Measurements from ENCODE around the gene TBC1D22A. TPM values are rescaled to one million over a fixed set of nuclear protein-coding genes. Genes with fewer than 3 reads are reported as not detected.

The TBC1D22A gene
- total RNA-seq, 1 donor from 2014 or later = 33.0 TPM

- DNase-seq (ENCODE audit: low spot score) = no peak
Measured at GRCh38 chr22:47012589-47013370, 250.3 kb downstream of the TBC1D22A start.

GRCh38 chr22:47013861-47014635, 251.6 kb downstream of the TBC1D22A start:
- no peak for DNase-seq (ENCODE audit: low spot score)

GRCh38 chr22:47014636-47015345, 252.3 kb downstream of the TBC1D22A start:
- DNase-seq (ENCODE audit: low spot score) = no peak

GRCh38 chr22:47015589-47016178, 253.2 kb downstream of the TBC1D22A start:
- DNase-seq (ENCODE audit: low spot score) = no peak

- DNase-seq (ENCODE audit: low spot score) = no peak
Measured at GRCh38 chr22:47016631-47017030, 254.2 kb downstream of the TBC1D22A start.

GRCh38 chr22:47017245-47017644, 254.8 kb downstream of the TBC1D22A start:
- no peak for DNase-seq (ENCODE audit: low spot score)

GRCh38 chr22:47018010-47018910, 255.8 kb downstream of the TBC1D22A start:
- DNase-seq (ENCODE audit: low spot score) = no peak

- no peak for DNase-seq (ENCODE audit: low spot score)
Measured at GRCh38 chr22:47019012-47019790, 256.8 kb downstream of the TBC1D22A start.

- no peak for DNase-seq (ENCODE audit: low spot score)
Measured at GRCh38 chr22:47020166-47020565, 257.7 kb downstream of the TBC1D22A start.

GRCh38 chr22:47021371-47022074, 259.1 kb downstream of the TBC1D22A start:
- no peak for DNase-seq (ENCODE audit: low spot score)

GRCh38 chr22:47022075-47022473, 259.6 kb downstream of the TBC1D22A start:
- DNase-seq (ENCODE audit: low spot score) = no peak

GRCh38 chr22:47022475-47022874, 260.0 kb downstream of the TBC1D22A start:
- DNase-seq (ENCODE audit: low spot score) = no peak

- DNase-seq (ENCODE audit: low spot score) = no peak
Measured at GRCh38 chr22:47023871-47024270, 261.4 kb downstream of the TBC1D22A start.

- no peak for DNase-seq (ENCODE audit: low spot score)
Measured at GRCh38 chr22:47027766-47028165, 265.3 kb downstream of the TBC1D22A start.

- DNase-seq (ENCODE audit: low spot score) = no peak
Measured at GRCh38 chr22:47029244-47030074, 267.0 kb downstream of the TBC1D22A start.

- DNase-seq (ENCODE audit: low spot score) = no peak
Measured at GRCh38 chr22:47030143-47030661, 267.8 kb downstream of the TBC1D22A start.

GRCh38 chr22:47030881-47031627, 268.6 kb downstream of the TBC1D22A start:
- no peak for DNase-seq (ENCODE audit: low spot score)

GRCh38 chr22:47031628-47031915, 269.1 kb downstream of the TBC1D22A start:
- DNase-seq (ENCODE audit: low spot score) = no peak
